HL-60 (cell line): ENCODE measurements around the gene CDC5L.

Source experiments
- DNase-seq, 2 experiments: peaks; one replicate each; pipeline ENCODE4 v3.0.0-alpha.2; 2010 to 2020; ENCODE audit warnings: low read depth in 1 of 2, low spot score in 1 of 2
- H3K27ac ChIP-seq: fragments of 250-450 bp; sonication (Bioruptor Pico); replicated peaks from 2 replicates; pipeline ENCODE4 v1.5.1; 2020; ENCODE audit warnings: mild to moderate bottlenecking, moderate library complexity
- H3K27me3 ChIP-seq: fragments of 250-450 bp; sonication (Bioruptor Pico); 2 replicates; pipeline ENCODE4 v1.5.1; 2021; ENCODE audit warnings: mild to moderate bottlenecking, moderate library complexity; ENCODE audit not compliant: insufficient read depth, poor library complexity, severe bottlenecking
- H3K4me3 ChIP-seq: replicated peaks from 2 replicates; pipeline ENCODE4 v1.5.1; 2011; ENCODE audit warnings: mild to moderate bottlenecking, control low read depth, low read length; ENCODE audit not compliant: insufficient read depth
- CTCF ChIP-seq: IDR thresholded peaks from one replicate; pipeline ENCODE4 v1.5.1; 2011; ENCODE audit warnings: low read length, control low read depth, inconsistent platforms; ENCODE audit not compliant: insufficient read depth
- GABPA ChIP-seq: IDR thresholded peaks from 2 replicates; pipeline ENCODE4 v1.6.1; 2012; ENCODE audit warnings: low read depth
- POLR2AphosphoS5 ChIP-seq: IDR thresholded peaks from 2 replicates; pipeline ENCODE4 v1.6.1; 2012; ENCODE audit warnings: low read depth
- REST ChIP-seq: IDR thresholded peaks from 2 replicates; pipeline ENCODE4 v1.6.1; 2012; ENCODE audit warnings: low read depth; ENCODE audit not compliant: insufficient replicate concordance
- SPI1 ChIP-seq: IDR thresholded peaks from 2 replicates; pipeline ENCODE4 v1.6.1; 2012; ENCODE audit warnings: low read depth, mild to moderate bottlenecking, borderline replicate concordance

Gene CDC5L

GRCh38 chr6:44353336-44353735 lies 34.2 kb upstream of the CDC5L start:
- H3K27me3 ChIP-seq: no peaks in the 10 kb centered on the region
- no peak for DNase-seq
- TF ChIP-seq POLR2AphosphoS5: no peak
- TF ChIP-seq REST: no peak
- TF ChIP-seq CTCF: no peak
- TF ChIP-seq SPI1: no peak
- TF ChIP-seq GABPA: no peak
- no peak overlapping the region for H3K4me3 ChIP-seq
- H3K27ac ChIP-seq: no peak overlapping the region

- Histone ChIP-seq H3K4me3 (no peak overlapping the region), H3K27ac (no peak overlapping the region), H3K27me3 (no peaks in the 10 kb centered on the region)
- no peak for TF ChIP-seq GABPA
- no peak for TF ChIP-seq SPI1
- no peak for TF ChIP-seq POLR2AphosphoS5
- TF ChIP-seq CTCF: no peak
- TF ChIP-seq REST: no peak
- no peak for DNase-seq
These were observed 31.9 kb upstream of the CDC5L start for GRCh38 chr6:44355640-44356039.

GRCh38 chr6:44356487-44356886 lies 31.0 kb upstream of the CDC5L start:
- H3K27ac ChIP-seq: no peak overlapping the region
- no peak overlapping the region for H3K4me3 ChIP-seq
- DNase-seq: peak in 1 of 2 experiments; percentile 21
- no peaks in the 10 kb centered on the region for H3K27me3 ChIP-seq
- TF ChIP-seq REST (no peak), POLR2AphosphoS5 (no peak), SPI1 (peak; percentile 54; the same call in 1 of the 2 replicates)
